ENCODE results near the gene NUBP2. TPM values are rescaled to one million over a fixed set of nuclear protein-coding genes. Genes with fewer than 3 reads are reported as not detected.

The NUBP2 gene
- total and polyA plus RNA-seq, 2 experiments from 2014 or later = 79.4 to 175 TPM

DNA sequence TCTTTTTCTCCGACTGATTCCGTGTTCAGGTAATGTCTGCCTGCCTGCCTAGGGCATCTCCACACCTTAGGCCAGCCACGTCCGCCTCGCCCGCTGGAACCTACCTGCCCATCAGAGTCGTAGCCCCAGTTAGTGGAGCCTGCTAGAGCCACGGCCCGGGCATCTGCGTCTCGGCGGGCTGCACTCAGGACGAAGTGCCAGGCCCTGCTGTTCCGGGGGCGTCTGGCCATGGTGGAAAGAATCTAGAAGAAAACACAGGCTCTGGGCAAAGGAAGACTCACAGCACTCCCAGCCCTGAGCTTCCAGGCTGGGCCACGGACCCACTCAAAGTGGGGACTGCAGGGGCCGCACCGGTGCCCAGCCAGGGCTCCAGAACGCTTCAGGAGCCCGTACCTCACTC is 1.5 kb upstream of the NUBP2 start:
- Histone ChIP-seq H3F3A (replicated peaks; ENCODE audit: low read depth) (0 out of 2 replicates have a peak, but pooled peaks cover 3% of the 10 kb centered on the region), H3K4me3 (peak overlapping the region; percentile 98), H3K79me2 (replicated peaks; ENCODE audit: insufficient read depth) (peaks cover 32% of the 10 kb centered on the region), H2AFZ (no peak overlapping the region), H3K4me1 (ENCODE audit: insufficient read depth) (peaks cover 4% of the 10 kb centered on the region; the same call in 1 of the 2 replicates), H3K4me2 (peak overlapping the region; percentile 95), H3K27me3 (ENCODE audit: insufficient read depth) (no peaks in the 10 kb centered on the region), H3K36me3 (ENCODE audit: insufficient read depth) (no peaks in the 10 kb centered on the region), H3K9me2 (ENCODE audit: insufficient read depth) (no peaks in the 10 kb centered on the region), H4K20me1 (replicated peaks; ENCODE audit: insufficient read depth) (peaks cover 27% of the 10 kb centered on the region), H3K27ac (ENCODE audit: low read depth) (no peak overlapping the region)
- Mint-ChIP-seq H3K36me3 (ENCODE audit: low read depth) (peaks cover 16% of the 10 kb centered on the region; the same call in 2 of the 3 replicates), H3K9me3 (peaks cover 7% of the 10 kb centered on the region; the same call in 1 of the 3 replicates), H3K27me3 (ENCODE audit: insufficient read depth, low read depth, poor library complexity) (peaks cover 37% of the 10 kb centered on the region), H3K27ac (peak overlapping the region; percentile 92; the same call in 1 of the 2 replicates), H3K4me3 (peak overlapping the region; percentile 86), H3K4me1 (peaks cover 5% of the 10 kb centered on the region)
- ATAC-seq (no peak), DNase-seq (ENCODE audit: low spot score) (no peak)
- TF ChIP-seq, protein P1, sequence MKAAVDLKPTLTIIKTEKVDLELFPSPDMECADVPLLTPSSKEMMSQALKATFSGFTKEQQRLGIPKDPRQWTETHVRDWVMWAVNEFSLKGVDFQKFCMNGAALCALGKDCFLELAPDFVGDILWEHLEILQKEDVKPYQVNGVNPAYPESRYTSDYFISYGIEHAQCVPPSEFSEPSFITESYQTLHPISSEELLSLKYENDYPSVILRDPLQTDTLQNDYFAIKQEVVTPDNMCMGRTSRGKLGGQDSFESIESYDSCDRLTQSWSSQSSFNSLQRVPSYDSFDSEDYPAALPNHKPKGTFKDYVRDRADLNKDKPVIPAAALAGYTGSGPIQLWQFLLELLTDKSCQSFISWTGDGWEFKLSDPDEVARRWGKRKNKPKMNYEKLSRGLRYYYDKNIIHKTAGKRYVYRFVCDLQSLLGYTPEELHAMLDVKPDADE (IDR thresholded peaks at IDR 0.05) = no peak
- TF ChIP-seq ZNF331 (CRISPR knock-in tag; IDR thresholded peaks at IDR 0.05; ENCODE audit: low read depth) (no peak), POLR2AphosphoS5 (IDR thresholded peaks at IDR 0.05; ENCODE audit: low read depth) (peak; percentile 1; the same call in 1 of the 2 replicates)

- Mint-ChIP-seq H3K4me3 (peak overlapping the region; percentile 90), H3K9me3 (peaks cover 7% of the 10 kb centered on the region; the same call in 1 of the 3 replicates), H3K4me1 (peaks cover 5% of the 10 kb centered on the region), H3K27me3 (ENCODE audit: insufficient read depth, low read depth, poor library complexity) (peaks cover 37% of the 10 kb centered on the region), H3K27ac (peak overlapping the region; percentile 92), H3K36me3 (ENCODE audit: low read depth) (peaks cover 12% of the 10 kb centered on the region; the same call in 2 of the 3 replicates)
- Histone ChIP-seq H3K4me3 (peak overlapping the region; percentile 98), H3K27ac (ENCODE audit: low read depth) (no peak overlapping the region), H3K9me2 (ENCODE audit: insufficient read depth) (no peaks in the 10 kb centered on the region), H3K4me1 (ENCODE audit: insufficient read depth) (peaks cover 4% of the 10 kb centered on the region; the same call in 1 of the 2 replicates), H3F3A (replicated peaks; ENCODE audit: low read depth) (0 out of 2 replicates have a peak, but pooled peaks cover 3% of the 10 kb centered on the region), H3K36me3 (ENCODE audit: insufficient read depth) (no peaks in the 10 kb centered on the region), H3K27me3 (ENCODE audit: insufficient read depth) (no peaks in the 10 kb centered on the region), H4K20me1 (replicated peaks; ENCODE audit: insufficient read depth) (peaks cover 27% of the 10 kb centered on the region), H2AFZ (no peak overlapping the region), H3K4me2 (peak overlapping the region; percentile 95), H3K79me2 (replicated peaks; ENCODE audit: insufficient read depth) (peaks cover 35% of the 10 kb centered on the region)
- ATAC-seq = no peak; the same call in 1 of the 3 replicates
- DNase-seq (ENCODE audit: low spot score) = peak; percentile 63
- no peak for TF ChIP-seq EZH2phosphoT487 (IDR thresholded peaks at IDR 0.05; ENCODE audit: unreplicated experiment)
- TF ChIP-seq, protein P2, sequence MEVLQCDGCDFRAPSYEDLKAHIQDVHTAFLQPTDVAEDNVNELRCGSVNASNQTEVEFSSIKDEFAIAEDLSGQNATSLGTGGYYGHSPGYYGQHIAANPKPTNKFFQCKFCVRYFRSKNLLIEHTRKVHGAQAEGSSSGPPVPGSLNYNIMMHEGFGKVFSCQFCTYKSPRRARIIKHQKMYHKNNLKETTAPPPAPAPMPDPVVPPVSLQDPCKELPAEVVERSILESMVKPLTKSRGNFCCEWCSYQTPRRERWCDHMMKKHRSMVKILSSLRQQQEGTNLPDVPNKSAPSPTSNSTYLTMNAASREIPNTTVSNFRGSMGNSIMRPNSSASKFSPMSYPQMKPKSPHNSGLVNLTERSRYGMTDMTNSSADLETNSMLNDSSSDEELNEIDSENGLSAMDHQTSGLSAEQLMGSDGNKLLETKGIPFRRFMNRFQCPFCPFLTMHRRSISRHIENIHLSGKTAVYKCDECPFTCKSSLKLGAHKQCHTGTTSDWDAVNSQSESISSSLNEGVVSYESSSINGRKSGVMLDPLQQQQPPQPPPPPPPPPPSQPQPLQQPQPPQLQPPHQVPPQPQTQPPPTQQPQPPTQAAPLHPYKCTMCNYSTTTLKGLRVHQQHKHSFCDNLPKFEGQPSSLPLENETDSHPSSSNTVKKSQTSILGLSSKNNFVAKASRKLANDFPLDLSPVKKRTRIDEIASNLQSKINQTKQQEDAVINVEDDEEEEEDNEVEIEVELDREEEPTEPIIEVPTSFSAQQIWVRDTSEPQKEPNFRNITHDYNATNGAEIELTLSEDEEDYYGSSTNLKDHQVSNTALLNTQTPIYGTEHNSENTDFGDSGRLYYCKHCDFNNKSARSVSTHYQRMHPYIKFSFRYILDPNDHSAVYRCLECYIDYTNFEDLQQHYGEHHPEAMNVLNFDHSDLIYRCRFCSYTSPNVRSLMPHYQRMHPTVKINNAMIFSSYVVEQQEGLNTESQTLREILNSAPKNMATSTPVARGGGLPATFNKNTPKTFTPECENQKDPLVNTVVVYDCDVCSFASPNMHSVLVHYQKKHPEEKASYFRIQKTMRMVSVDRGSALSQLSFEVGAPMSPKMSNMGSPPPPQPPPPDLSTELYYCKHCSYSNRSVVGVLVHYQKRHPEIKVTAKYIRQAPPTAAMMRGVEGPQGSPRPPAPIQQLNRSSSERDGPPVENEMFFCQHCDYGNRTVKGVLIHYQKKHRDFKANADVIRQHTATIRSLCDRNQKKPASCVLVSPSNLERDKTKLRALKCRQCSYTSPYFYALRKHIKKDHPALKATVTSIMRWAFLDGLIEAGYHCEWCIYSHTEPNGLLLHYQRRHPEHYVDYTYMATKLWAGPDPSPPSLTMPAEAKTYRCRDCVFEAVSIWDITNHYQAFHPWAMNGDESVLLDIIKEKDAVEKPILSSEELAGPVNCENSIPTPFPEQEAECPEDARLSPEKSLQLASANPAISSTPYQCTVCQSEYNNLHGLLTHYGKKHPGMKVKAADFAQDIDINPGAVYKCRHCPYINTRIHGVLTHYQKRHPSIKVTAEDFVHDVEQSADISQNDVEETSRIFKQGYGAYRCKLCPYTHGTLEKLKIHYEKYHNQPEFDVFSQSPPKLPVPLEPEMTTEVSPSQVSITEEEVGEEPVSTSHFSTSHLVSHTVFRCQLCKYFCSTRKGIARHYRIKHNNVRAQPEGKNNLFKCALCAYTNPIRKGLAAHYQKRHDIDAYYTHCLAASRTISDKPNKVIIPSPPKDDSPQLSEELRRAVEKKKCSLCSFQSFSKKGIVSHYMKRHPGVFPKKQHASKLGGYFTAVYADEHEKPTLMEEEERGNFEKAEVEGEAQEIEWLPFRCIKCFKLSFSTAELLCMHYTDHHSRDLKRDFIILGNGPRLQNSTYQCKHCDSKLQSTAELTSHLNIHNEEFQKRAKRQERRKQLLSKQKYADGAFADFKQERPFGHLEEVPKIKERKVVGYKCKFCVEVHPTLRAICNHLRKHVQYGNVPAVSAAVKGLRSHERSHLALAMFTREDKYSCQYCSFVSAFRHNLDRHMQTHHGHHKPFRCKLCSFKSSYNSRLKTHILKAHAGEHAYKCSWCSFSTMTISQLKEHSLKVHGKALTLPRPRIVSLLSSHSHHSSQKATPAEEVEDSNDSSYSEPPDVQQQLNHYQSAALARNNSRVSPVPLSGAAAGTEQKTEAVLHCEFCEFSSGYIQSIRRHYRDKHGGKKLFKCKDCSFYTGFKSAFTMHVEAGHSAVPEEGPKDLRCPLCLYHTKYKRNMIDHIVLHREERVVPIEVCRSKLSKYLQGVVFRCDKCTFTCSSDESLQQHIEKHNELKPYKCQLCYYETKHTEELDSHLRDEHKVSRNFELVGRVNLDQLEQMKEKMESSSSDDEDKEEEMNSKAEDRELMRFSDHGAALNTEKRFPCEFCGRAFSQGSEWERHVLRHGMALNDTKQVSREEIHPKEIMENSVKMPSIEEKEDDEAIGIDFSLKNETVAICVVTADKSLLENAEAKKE (CRISPR knock-in tag; IDR thresholded peaks at IDR 0.05) = no peak
- no peak for TF ChIP-seq ZNF114 (CRISPR knock-in tag; IDR thresholded peaks at IDR 0.05)
- TF ChIP-seq POLR2AphosphoS5 (IDR thresholded peaks at IDR 0.05; ENCODE audit: low read depth) = no peak
- TF ChIP-seq, protein P3, sequence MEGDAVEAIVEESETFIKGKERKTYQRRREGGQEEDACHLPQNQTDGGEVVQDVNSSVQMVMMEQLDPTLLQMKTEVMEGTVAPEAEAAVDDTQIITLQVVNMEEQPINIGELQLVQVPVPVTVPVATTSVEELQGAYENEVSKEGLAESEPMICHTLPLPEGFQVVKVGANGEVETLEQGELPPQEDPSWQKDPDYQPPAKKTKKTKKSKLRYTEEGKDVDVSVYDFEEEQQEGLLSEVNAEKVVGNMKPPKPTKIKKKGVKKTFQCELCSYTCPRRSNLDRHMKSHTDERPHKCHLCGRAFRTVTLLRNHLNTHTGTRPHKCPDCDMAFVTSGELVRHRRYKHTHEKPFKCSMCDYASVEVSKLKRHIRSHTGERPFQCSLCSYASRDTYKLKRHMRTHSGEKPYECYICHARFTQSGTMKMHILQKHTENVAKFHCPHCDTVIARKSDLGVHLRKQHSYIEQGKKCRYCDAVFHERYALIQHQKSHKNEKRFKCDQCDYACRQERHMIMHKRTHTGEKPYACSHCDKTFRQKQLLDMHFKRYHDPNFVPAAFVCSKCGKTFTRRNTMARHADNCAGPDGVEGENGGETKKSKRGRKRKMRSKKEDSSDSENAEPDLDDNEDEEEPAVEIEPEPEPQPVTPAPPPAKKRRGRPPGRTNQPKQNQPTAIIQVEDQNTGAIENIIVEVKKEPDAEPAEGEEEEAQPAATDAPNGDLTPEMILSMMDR (conservative IDR thresholded peaks at IDR 0.05; ENCODE audit: low read depth in 2 of 2) = no peak
- no peak for TF ChIP-seq NANOG (IDR thresholded peaks at IDR 0.05; ENCODE audit: borderline replicate concordance)
- no peak for TF ChIP-seq ZNF331 (CRISPR knock-in tag; IDR thresholded peaks at IDR 0.05; ENCODE audit: low read depth)
- no peak for TF ChIP-seq STAT1 (IDR thresholded peaks at IDR 0.05; ENCODE audit: unreplicated experiment)
- no peak for TF ChIP-seq JUNB (IDR thresholded peaks at IDR 0.05; ENCODE audit: unreplicated experiment)
- TF ChIP-seq, protein P1 (IDR thresholded peaks at IDR 0.05) = no peak
Measured at GRCh38 chr16:1781758-1782407, 877 bp upstream of the NUBP2 start.
